EH (cell line): ENCODE data around the gene STARD3.
A peak's percentile ranks its signal among the peaks of the same experiment; 100 is the strongest.

ENCODE experiments used
- DNase-seq: peaks from one replicate; pipeline ENCODE4 v3.0.0-alpha.2; 2015; ENCODE audit warnings: low read depth

Gene STARD3

DNA sequence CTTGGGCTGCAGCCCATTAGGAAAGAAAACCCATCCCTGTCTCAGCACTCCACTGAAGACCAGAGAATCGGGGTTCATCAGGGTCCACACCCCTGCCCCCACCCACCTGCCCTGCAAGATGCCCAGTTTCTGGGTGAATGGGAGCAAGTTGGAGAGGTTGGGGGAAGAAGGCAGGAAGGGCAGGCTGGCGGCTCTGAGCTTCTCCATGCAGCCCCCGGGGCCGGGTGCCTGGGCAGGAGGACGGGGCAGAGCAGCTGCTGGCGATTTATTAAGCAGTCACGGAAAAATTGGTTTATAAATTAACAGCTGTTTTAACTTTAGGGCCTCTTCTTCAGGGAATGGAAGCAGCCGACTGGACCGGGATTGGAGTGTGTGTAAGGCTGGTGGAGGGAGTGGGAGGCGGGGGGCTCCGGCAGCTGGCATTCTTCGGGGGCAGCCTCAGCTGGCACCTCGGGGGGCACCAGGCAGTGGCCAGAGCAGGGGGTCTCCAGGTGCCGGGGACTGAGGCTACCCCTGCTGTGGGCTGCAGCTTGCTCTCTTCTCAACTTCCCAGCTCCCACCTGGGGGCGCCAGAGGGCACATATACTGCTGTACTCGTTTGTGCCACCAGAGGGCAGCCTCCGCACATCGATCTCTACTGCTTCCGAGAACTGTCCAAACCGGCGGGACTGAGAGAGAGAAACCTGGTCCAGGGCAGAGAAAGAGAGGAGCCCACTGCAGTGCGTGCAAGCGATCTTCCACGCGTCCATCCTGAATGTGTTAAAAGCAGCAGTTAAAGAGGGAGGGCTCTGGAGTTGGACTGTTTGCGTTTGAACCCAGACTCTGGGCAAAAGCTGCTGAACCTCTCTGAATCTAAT lies 15.2 kb upstream of the STARD3 start:
- peak; percentile 79 for DNase-seq

DNA sequence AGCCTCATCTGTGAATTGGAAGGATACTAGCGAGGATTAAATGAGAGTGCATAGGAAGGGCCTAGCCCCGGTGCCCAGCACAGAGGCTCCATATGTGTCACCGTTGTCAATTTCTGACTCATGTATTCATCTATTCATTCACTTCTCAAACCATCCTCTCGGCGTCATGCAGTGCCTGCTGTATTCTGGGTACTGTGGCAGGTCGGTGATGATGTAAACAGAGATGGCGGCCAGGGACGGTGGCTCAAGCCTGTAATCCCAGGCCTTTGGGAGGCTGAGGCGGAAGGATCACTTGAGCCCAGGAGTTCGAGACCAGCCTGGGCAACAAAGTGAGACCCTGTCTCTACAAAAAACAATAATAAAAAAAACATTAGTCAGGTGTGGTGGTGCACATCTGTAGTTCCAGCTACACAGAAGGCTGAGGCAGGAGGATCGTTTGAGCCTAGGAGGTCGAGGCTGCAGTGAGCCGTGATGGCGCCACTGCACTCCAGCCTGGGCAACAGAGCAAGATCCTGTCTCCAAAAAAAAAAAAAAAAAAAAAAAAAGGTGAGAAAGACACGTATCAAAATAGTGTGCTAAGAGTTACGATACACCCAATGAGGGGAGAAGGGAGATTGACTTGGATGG lies 14.5 kb upstream of the STARD3 start:
- DNase-seq = no peak

DNA sequence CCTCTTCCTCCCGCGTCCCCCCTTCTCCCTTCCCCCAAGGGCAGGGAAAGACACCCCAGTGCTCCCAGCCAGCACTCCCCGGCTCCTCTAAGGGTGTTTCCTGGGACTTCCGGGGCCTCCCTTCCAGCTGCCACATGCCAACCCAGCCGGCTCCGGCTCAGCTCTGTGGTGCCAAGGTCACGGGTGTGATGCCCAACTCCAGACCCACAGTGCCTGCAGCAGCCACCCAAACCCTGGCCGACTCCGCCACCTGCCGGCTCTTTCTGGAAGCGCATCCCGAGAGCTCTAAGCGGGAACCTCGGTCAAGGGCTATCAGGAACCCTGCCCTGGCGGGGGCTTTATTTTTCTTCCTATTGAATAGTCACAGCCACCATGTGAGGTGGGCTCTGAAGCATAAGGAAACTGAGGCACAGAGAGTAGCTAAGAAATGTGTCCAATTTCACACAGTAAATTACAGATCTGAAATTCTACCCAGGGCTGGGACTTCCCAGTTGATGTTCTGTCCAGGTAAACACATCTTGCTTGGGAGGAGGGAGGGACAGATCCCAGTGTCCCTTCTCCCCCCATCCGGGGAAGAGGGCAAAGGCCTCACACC lies 13.5 kb upstream of the STARD3 start:
- DNase-seq = peak; percentile 67

GRCh38 chr17:39624313-39624712 lies 12.6 kb upstream of the STARD3 start:
- no peak for DNase-seq

- DNase-seq = no peak
Measured at GRCh38 chr17:39625198-39625785, 11.7 kb upstream of the STARD3 start.

DNA sequence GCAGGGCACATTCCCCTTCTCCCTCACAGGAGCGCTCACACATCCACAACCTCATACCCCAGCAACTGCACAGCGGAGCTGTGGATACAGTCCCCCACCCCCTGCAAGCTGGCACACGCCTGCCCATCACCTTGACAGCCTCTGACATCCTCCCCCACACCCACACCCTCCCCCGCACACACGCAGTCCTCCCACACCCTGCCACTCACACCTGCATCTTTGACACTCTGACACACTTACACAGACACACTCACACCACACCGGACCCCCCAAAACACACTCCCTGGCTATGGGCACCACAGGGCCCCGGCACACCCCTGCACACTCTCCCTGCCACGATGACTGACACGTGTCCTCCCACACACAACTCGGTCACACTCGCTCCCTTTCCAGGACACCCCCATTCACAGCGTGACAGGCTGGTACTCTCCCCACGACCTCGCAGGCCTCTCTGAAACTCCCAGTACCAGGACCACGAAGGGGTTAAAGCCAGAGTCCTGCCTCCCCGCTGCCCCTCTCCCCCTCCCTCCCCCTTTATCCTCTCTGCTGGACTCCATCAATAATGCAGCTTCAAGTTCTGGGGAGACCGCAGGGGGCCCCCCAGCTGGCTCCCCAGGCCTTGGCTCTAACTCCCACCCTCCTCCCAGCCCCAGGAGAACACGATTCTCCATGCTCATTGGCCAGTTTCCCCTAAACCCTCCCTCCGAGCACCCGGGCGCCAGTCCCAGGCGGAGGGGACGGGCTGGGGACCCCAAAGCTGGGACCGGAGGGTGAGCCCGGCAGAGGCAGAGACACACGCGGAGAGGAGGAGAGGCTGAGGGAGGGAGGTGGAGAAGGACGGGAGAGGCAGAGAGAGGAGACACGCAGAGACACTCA lies 10.5 kb upstream of the STARD3 start, which contains the start of gene PPP1R1B:
Gene PPP1R1B, plus strand, starts transcription at position 782 of the 876 bp plus-strand sequence. CDS start 441 bp downstream, outside the sequence.
- no peak for DNase-seq

DNA sequence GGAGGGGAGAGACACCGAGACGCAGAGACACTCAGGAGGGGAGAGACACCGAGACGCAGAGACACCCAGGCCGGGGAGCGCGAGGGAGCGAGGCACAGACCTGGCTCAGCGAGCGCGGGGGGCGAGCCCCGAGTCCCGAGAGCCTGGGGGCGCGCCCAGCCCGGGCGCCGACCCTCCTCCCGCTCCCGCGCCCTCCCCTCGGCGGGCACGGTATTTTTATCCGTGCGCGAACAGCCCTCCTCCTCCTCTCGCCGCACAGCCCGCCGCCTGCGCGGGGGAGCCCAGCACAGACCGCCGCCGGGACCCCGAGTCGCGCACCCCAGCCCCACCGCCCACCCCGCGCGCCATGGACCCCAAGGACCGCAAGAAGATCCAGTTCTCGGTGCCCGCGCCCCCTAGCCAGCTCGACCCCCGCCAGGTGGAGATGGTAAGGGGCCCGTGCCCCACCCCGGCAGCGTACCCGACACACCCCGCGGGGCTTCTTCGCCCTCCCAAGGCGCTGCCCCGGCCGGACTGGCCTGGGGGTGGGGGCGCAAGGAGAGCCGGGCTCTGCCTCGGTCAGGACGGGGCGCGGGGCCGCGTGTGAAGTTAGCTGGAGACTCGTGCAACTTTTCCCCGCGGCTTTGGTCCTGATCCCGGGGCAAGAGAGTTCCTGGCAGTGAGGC lies 9.8 kb upstream of the STARD3 start:
- DNase-seq = no peak

DNA sequence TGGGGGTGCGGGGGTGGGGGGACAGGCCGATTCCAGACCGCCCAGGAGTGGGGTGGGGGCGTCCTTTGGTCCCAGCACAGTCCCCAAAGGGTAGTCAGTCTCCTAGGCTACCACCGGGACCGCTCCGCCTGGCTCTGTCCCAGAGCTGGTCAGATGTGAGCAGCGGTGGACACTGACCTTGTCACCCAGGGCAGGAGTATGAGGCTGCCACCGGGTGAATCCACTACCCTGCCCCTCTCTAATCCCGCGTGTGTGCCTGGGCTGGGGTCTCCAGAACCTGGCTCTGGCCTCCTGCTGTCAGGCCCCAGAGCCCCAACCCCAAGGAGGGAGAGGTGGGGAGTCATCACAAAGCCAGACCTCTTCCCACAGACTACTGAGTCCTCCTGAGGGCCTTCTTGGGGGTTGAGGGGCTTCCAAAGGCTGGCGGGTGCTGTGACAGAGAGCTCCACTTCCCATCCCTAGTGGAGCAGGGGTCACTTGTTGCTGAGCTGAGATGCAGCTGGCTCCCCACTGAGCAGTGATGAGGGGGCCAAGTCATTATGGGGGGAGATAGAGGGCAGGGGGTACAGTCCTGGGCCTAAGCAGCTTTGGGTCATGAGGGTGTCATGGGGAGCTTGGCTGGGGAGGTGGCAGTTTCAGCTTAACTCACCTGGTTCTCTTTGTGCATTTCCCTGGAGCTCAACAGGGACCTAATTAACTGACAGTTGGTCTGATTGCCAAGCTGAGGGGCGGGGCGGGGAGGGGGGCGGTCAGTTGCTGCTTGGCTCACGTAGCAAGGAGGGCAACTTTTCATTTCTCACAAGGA lies 9.0 kb upstream of the STARD3 start:
- DNase-seq = no peak

- DNase-seq = no peak
Measured at GRCh38 chr17:39628655-39629493, 8.1 kb upstream of the STARD3 start.

- no peak for DNase-seq
Measured at GRCh38 chr17:39629494-39629880, 7.5 kb upstream of the STARD3 start.

DNA sequence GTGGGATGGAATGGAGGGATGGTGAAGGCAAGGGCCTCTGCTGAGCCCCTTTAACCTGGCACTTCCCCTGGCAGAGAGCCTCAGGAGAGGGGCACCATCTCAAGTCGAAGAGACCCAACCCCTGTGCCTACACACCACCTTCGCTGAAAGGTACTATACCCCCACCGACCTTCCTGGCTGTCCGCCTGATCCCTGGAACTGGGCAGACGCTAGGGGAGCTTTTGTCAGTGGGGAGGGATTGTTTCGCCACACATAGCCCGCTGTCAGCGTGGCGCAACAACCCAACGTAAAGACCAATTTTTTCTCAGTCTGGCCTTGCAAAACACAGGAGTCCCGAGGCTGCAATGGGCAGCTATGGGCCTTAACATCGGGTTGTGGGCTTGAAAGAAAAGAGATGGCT lies 7.0 kb upstream of the STARD3 start:
- no peak for DNase-seq

DNA sequence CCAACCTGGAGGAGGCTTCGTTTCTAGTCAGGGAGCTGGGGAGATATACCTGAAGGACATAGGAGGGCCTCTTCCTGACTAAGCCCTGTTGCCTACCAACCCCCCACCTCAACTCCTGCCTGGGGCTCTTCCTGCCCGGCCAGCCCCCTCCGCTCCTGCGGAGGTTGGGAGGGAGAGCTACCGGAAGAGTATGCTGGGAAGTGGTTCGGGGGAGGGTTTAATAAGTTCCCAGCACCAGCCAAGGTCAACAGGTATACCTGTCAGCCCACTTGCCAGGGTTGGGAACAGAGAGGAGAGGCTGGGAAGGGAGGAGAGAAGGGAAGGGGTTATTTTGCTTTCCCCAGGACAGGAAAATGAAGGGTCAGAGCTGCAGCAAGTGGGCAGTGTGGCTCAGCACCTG lies 5.5 kb upstream of the STARD3 start:
- no peak for DNase-seq

DNA sequence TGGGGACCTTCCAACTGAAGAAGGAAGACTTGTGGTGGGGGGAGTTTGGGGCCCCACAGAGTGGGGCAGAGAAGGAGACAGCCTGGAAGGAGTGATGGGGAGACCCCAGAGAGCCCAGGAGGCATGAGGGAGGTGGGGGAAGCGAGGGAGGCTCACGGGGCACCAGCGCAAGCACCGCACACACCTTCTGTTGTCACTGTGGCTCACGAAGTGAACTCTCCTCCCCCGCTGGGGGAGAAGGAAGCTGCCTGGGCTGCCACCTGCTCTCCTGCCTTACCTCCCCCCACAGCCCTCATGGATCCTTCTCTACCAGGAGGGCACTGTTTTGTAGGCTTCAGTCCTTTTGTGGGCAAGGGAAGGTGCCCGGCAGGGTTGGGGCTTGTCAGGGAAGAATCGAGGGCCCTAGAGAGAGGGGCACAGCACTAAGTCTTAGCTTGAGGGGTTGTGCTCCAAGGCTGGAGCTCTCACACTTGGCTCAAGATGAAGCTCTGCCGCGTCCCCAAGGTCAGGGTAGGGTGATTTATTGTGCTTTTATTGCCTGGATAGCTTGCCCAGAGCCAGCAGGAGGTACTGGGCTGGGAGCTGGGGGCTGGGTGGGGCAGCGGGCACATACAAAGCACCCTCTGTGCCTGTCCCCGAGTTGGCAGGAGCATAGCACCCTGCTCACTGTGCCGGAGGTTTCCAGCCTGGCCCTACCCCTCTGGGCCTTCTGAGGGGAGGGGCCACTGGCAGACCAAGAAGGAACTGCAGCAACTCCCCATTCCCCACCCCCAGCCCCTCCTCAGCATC lies 4.6 kb upstream of the STARD3 start:
- no peak for DNase-seq

DNA sequence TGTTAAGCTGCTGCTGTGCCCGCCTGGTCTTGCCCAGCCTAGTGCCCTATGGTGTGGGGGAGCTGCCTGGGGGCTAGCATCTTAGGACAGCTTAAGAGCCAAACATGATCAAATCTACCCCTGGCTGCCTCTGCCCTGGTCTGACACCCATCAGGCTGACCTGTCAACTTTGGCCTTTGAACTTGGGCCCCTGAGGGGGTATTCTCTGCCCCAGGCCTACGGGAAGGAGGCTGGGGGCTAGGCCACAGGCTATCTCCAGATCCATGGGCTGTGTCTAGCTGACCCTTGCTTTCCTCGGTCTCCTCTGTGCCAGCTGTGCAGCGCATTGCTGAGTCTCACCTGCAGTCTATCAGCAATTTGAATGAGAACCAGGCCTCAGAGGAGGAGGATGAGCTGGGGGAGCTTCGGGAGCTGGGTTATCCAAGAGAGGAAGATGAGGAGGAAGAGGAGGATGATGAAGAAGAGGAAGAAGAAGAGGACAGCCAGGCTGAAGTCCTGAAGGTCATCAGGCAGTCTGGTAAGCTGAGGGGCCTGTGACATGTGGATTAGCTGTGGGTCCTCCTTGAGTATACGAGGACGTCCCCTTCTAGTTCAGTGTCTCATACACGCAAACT lies 3.3 kb upstream of the STARD3 start:
- no peak for DNase-seq

DNA sequence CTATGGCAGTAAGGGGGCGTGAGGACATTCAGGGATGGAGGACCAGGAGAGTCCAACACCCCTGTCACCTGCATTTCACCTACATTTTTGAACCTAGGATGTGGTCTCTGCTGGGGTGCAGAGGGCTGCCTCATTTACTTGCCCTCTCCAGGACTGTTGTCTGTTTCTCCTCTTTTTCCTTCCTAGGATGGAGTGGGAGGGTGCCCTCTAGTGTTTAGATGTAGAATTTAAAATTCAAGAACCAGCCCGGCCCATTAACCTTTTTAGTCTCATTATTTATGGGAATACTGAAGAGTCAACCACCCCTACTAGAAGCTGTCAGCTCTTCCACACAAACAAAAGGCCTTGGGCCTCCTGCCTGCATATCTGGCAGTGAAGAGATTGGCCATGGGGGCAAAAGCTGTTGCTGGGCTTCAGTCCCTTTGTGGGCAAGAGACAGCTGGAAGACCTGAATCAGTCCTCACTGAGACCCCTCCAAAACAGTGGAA lies 2.5 kb upstream of the STARD3 start:
- peak; percentile 55 for DNase-seq

DNA sequence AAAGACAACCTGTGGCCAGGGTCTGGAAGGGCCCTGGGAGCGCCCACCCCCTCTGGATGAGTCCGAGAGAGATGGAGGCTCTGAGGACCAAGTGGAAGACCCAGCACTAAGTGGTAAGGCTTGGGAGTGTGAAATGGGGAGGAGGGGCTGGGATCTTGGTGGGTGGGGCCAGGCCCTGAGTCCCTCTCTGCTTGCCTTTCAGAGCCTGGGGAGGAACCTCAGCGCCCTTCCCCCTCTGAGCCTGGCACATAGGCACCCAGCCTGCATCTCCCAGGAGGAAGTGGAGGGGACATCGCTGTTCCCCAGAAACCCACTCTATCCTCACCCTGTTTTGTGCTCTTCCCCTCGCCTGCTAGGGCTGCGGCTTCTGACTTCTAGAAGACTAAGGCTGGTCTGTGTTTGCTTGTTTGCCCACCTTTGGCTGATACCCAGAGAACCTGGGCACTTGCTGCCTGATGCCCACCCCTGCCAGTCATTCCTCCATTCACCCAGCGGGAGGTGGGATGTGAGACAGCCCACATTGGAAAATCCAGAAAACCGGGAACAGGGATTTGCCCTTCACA lies 1.2 kb upstream of the STARD3 start:
- no peak for DNase-seq

- no peak for DNase-seq
Measured at GRCh38 chr17:39636587-39636926, 387 bp upstream of the STARD3 start.

- DNase-seq = no peak
Measured at GRCh38 chr17:39638317-39638716, 1.4 kb downstream of the STARD3 start.
